HG02840 (cell line): ENCODE measurements around the gene LGR6.

Experiments
- ATAC-seq: cut with Tn5 transposase; IDR thresholded peaks from one replicate; pipeline ENCODE4 v1.9.1; 2021; ENCODE audit warnings: mild to moderate bottlenecking, moderate library complexity, moderate number of reproducible peaks; ENCODE audit not compliant: unreplicated experiment, low FRiP score

LGR6 gene

DNA sequence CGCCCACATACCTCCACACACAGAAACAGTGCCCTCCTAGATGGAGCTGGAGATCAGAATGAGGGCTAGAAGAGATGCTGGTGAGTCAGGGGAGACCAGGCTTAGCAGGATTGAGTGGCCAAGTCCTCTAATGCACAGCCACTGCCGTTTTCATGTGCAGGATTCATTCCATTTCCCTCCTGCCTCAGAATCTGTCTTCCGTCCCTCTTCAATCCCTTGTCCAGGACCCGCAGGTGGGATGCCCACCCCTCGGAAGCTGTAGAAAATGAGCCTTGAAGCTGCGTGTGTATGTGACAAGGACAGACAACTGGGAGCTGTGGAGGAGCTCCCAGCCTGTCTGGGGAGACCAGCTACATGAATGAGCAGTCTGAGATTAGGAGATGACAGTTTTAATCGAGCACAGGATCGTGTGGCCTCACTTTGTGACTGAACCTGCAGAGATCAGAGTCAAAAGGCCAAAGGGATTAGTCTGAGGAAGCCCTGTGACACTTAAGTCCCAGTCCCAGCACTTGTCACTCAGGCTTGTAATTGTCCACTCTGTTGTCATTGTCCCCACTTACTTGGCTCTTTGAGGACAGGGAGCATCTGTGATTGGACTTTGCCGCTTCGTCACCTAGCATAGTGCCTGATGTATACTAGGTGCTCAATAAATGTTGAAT lies 22.0 kb downstream of the LGR6 start:
- no peak for ATAC-seq

DNA sequence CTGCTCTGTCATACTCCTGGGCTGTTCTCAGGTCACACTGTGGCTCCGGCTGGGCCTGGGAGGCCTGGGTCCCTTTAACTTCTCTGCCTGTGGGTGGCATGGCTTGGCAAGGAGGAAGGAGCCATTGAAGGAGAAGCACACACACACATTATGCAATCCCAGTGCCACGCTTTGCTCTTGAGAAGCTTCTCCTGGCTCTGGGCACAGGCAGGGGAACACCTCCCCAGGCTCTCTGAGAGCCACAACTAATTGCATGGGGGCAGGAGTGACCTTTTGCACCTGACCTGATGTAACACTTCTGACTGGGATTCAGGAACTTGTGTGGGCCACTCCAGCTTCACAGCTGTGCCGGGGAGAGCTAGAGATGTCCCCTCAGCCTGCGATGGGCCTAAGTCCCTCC lies 23.1 kb downstream of the LGR6 start:
- no peak for ATAC-seq

DNA sequence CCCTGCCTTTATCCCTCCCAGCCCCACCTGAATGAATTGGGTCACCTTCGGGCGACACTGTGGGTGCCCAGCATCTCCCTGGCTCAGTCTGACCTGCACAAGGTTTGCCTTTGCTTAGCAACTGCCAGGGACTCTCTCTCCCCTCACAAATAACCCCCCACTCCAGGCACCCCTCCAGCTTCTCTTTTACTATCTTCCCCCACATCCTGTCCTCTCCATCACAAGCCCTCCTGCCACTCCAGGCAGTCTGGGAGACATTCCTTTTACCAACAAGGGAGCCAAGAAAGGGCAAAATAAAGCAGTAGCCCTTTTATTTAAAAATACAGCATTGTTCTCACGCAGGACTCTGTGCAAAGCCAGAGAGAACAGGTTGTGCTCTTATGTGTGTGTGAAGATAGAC lies 23.9 kb downstream of the LGR6 start:
- ATAC-seq, result no peak

DNA sequence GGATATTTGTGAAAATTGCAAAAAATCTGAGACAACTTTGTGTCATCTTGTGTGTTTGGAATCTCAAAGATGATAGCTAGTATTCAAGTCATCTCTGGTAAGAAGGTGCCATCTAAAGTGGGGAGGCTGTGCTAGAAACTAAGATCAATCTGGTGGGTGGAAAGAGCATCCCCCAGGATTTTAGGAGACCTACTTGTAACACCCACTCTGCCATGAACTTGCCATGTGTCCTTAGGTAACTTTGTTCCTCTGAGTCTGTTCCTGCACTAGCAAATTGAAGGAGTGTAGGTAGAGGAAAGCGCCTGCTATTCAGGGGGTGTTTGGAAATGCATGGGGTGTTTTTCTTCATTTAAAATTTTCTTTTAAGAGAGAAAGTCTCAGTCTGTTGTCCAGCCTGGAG lies 24.4 kb downstream of the LGR6 start:
- ATAC-seq, result no peak

DNA sequence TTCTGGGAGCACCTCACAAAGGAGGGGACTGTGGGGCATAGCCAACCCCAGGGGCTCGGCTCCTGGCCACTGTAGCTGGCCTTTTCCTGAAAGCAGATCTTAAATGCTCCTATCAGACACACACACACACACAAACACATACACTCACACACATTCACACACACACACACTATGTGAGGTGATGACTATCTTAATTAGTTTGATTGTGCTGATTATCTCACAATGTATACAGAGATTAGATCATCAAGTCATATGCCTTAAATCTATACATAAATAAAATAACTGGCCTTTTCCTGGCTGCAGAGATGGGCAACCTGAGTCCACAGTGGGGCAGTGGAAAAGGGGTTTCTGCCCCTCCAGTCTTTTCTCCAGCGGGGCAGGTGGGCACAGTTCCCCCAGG lies 27.1 kb downstream of the LGR6 start:
- ATAC-seq, result no peak

DNA sequence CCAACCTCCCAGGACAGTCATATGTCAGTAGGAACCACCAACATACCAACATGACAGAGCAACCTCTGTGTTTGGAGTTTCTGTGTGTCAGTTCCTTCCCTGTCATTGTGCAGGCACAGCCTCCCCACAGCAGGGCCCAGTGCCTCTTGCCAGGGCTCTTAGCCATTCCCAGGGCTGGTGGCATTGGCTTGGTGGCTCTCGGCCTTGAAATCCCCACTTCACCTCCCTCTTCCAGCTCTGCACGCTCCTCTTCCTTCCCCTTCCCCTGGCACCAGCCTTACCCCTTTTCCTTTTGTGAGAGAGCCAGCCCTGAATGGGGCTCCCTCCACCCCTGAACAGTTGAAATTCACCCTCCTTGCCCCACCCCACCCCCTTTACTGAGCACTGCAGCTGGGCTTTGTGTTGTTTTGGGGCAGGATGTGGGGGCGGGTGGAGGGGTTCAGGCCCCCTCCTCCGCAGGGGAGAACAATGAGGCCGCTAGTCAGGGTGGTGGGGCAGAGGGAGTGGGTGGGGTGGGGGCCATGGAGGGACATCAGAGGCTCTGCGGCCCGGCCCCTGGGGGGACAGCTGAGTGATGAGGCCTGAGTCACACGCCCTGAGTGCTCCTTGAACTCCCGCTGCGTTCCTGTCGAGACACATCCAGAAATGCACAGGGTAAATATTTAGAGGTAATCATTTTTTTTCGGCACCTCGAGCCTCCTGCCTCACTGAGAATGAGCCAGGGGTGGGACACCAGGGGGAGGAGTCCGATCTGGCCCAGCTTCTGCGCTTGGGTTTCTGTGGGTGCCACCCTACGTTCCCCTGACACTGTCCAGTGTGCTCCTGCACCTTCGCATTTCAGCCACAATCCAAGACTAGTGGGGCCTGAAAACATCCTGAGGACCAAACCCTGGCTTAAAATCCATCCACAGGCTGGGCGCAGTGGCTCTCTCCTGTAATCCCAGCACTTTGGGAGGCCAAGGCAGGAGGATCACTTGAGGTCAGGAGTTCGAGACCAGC lies 28.6 kb downstream of the LGR6 start:
- no peak for ATAC-seq

DNA sequence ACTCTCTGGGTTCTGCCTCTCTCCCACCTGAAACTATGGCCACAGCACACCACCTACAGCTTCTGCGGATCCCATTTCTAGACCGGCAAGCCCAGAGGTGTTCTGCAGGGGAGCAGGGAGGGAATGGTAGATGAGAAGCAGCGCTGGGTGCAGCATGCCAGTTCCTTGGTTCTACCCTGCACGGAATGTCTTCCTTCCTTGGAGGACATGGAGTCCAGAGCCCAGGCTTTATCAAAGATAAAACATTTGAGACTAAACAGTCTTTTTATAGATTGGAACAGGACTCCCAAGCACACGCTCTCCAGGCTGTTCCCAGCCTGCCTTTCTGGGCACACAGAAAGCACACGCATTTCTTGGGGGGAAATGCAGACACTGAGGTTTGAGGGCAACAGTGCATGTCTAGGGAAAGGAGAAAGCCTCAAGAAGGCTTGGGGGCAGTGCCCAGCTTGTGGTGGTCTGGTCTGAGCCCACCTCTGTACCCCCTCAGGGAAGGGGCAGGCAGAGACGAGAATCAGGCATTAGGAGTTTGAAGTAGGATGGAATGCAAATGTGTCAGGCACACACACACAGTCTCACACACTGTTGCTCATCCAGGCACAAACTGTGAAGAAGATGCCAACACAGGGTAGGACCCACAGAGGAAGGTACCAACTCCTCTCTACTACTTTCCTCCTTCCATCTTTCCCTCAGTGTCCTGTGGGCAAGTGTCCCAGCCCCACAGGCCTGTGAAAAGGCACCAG lies 29.7 kb downstream of the LGR6 start:
- no peak for ATAC-seq

DNA sequence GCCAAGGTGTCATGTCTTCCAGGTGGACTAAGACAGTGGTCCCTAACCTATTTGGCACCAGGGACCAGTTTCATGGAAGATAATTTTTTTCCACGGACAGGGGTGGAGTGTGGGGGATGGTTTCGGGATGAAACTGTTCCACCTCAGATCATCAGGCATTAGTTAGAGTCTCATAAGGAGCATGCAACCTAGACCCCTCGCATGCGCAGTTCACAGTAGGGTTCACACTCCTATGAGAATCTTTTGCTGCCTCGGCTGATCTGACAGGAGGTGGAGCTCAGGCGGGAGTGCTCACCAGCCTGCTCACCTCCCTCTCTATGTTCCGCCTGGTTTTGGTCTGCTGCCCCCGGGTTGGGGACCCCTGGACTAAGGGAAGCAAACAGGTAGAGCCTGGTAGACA lies 30.9 kb downstream of the LGR6 start:
- no peak for ATAC-seq

DNA sequence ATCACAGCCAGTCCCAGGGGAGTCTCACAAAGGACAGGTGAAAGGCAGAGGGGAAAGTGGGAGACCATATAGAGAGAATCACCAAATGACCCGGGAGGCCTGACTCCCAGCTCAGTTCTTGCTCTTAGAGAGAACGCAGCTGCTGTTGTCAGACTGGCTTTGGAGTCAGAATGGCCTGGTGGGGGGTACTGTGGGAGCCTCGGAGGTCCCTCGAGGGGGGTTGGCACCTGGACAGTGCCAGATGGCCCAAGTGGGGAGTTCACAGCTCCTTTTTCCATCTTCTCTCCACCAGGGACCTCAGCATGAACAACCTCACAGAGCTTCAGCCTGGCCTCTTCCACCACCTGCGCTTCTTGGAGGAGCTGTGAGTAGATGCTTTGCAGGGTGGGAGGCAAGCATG lies 31.5 kb downstream of the LGR6 start:
- no peak for ATAC-seq

DNA sequence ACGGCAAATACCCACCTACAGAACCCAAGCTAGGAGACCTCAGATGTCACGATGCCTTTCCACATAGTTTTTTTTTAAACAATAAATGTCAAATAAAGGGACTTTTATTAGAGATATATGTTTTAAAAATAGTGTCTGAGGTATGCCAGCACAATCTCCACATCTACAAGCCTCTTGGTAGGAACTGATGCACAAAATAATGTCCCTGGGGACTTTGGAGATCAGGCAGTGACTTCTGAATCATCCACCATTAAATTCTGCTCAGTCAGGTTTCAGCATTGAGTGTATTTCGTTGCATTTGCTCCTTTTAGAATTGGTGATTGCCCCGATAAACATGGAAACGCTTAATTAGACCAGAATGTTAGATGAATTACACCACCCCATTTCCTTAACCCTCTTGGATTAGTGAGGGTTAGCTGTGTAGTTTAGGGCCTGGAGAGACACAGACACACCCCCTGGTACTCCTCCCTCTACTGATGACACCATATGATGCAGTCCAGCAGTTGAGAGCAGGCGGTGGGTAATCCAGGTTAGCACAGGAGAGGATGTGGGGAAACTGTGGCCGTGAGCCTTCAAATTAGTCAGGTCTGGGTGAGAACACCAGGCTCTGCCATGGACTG lies 33.6 kb downstream of the LGR6 start:
- no peak for ATAC-seq

DNA sequence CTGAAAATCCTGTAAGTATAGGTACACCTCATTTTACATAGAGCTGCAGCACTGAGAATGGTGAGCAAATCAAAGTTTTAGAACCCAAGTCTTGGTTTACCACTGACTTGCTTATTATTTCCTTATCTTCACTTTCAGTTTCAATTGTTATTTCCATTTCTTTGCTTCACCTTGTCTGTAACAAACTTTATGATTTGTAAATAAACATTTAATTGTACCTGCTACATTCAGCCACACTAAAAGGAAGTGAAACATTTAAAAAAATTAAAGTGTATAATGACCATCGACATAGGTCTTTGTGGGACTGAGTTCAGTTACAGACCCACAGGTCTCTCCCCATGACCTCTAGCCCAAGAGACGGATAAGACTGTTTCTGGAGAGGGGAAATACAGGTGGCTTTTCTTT lies 34.4 kb downstream of the LGR6 start:
- ATAC-seq, result no peak

DNA sequence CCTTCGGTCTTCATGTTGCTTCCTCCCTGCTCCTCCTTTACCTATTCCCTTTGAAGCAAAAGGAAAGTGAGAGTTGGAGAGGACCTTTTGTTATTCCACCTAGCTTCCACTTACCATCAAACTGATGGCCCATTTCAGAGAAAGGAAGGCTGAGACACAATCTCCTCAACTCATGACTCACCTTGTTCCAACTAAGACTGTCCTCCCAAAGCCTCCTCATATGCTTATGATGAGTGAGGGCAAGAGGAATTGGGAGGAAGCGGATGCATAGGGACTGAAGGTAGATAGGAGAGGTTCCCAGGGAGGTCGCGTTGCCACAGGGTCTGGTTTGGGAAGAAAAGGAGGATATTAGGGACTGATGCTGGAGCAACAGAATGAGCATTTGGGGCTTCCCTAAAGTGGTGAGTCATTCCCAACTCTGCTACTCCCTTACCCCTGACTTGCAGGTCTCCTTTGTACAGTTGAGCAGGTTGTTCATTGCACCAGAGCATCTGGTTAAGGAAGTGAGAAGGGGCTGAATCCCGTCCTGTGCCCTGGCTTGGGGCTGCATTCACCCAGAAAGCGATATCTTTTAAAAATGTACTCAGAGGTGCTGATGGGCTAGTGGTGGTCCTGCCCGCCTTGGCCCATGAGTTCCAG lies 35.0 kb downstream of the LGR6 start:
- ATAC-seq, result no peak

DNA sequence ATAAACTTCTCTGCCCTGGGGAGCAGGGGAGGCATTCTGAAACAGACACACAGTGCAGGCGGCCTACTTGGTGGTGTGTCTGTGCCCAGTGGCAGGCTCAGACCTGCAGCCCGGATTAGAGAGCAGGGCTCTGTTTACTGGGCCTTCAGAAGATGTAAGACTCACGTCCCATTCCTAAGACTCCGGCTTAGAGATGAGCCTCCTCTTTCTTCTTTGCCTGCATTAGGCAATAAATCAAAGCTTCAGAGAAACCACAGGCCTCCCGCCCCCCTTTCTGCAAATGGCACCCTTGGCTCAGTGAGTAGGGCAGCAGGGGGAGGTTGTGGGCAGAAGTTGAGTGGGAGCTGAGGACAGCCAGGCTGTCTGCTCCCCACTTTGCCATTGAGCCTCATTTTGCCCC lies 35.8 kb downstream of the LGR6 start:
- no peak for ATAC-seq

DNA sequence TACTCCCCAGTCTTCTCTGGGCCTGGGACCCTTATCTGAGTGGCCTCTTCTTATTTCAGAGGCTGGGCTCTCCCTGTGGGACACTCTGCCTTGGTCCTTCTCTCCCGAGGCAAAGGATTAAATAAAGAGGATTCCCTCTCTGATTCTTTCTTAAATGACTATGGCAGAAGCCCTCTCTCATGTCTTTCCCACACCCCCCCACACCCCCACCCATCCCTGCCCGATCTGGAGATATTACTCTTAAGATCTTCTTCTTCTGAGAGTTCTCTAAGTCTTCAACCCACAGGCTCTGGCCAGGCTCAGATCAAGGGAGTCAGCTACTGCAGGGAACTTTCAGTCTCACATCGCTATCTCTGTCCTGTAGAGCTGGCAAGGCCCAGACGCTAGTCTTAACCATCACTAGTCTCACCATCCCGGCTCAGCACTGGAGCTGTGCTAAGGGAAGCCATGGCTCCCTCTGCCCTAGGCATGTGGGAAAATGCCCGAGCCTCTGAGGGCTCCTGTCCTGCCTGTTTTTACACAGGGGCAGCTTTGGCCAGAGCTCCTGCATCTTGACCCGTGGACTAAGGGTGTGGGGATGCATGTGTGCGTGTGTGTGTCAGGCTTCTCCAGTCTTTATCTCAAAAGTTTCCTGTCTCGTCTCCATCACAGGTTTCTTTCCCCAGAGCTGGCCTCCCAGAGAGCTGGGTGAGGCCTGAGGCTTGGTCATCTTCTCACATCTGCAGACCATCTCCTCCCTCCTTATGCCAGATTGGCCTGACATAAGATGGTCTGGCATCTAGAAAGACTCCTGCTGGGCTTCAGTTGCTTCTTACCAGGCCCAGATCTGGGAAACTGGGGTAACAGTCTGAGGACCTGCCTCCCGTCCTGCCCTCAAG lies 36.7 kb downstream of the LGR6 start:
- ATAC-seq, result no peak

DNA sequence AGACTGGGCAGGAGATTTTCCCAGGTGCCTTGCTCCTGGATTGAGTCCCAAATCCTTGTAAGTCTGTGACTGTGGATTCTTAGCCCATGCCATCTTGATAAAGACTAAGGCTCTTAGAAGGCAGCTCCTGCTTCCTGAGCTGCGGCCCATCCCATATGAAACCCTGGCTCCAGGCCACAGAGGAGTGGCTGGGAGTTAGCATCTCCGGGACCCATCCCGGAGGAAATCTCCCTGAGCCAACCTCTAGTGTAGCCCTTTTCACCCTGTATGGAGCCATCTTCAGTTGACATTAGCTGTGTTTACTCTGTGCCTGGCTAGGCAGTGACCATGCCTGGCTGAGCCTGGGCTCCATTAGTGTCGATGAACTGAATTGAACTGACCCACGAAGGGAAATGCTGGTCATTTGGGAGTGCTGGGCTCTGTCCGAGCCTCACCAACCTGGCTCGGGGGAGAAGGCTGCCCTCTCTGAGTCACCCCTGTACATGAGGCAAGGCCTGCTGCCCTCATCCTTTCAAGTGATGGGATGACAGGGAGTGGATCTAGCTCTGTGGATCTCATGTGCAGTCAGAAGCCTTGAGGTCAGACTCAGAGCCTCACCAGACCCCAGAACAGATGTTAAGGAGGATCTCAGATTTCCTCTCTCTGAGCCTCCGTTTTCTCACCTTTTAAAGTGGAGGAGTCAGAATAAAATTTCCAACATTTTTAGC lies 37.5 kb downstream of the LGR6 start:
- ATAC-seq, result no peak

DNA sequence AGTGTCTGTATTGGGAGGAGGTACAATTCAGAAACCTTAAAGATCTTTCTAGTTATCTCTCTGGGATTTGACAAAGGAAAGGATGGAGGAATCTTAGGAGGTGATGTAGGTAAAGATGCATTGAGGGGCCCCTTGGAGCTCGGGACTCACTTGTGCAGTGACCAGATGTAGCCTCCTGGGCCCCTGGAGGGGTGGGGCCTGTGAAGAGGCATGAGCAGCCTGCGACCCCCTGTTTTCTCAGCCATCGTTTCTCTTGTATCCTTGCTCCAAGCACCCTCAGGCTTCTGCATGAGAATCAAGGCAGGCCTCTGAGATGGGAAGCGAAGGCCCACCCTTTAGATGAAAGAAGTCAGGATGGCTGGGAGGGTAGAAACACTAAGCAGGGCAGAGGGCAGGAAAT lies 39.6 kb downstream of the LGR6 start:
- no peak for ATAC-seq

DNA sequence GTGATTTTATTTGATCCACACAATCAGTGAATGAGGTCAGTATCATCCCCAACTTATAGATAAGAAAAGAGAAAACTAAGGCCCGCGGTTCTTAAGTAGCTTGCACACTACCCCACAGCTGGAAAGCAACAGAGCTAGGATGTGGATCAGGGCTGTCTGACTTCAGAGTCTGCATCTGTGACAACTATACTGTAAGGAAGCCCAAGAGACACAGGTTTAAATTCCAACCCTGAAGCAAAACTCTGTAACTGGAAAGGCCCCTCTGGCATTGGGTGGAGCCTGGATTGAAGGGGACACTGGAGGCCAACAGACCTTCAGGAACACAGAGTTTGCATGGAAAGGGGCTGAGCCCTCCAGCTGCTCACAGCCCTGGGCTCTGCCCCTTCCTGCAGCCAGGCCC lies 40.2 kb downstream of the LGR6 start:
- ATAC-seq, result no peak

DNA sequence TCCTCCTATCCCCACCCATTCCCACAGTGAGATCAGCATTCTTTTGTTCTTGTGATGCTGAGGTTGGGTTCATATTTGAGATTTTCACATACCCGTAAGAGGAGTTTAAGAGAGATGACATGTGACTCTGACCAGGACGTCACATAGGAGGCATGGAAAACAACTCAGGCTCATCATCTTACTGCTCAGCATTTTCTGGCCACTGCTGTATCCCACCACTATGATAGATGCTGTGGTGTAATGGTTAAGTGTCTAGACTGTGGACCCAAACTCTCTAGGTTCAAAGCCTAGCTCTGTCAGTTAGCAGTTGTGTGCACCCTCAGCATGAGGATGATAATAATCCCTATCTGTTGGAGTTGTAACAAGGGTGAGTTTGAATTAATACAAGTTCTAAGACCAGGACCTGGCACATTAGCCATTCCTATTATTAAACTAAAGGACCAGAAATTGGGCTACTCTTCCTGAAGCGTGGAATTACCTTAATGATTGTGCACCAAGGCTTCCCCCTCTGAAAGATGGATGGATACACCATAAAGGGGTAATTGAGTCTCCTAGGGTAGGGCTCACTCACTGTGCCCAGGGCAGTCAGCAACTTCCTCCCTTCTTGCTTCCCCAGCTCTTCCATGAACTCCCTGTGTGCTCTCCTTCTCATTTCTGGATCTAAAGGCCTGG lies 40.9 kb downstream of the LGR6 start:
- ATAC-seq, result no peak
